Transverse colon (tissue), 4 donors: ENCODE measurements around the gene ATAT1. TPM values are rescaled to one million over a fixed set of nuclear protein-coding genes. Genes with fewer than 3 reads are reported as not detected.

Experiments used
- DNase-seq: peaks from one replicate; pipeline ENCODE4 v3.0.0-alpha.2; 2019
- H3K27ac ChIP-seq, 4 donors: fragments of 200-600 bp; sonication (generic); 2 replicates each; pipeline ENCODE4 v1.5.1; 2016 to 2018; ENCODE audit warnings: inconsistent platforms in 4 of 4
- H3K27me3 ChIP-seq: fragments of 200-600 bp; sonication (generic); 2 replicates; pipeline ENCODE4 v1.5.1; 2017; ENCODE audit warnings: inconsistent platforms
- H3K36me3 ChIP-seq, 4 donors: fragments of 200-600 bp; sonication (generic); 2 replicates each; pipeline ENCODE4 v1.5.1; 2017 to 2019; ENCODE audit warnings: inconsistent platforms in 4 of 4
- H3K4me1 ChIP-seq, 4 donors: fragments of 200-600 bp; sonication (generic); 2 replicates each; pipeline ENCODE4 v1.5.1; 2017 to 2020; ENCODE audit warnings: inconsistent platforms in 4 of 4
- H3K4me3 ChIP-seq, 4 donors: fragments of 200-600 bp; sonication (generic); 1 replicate in 1 of 4; 2 replicates in 3 of 4; pipeline versions ENCODE4 v1.5.1 to v1.6.1; 2017 to 2019; ENCODE audit warnings: inconsistent platforms in 4 of 4
- H3K9me3 ChIP-seq, 2 donors: fragments of 200-600 bp; sonication (generic); 2 replicates each; pipeline ENCODE4 v1.5.1; 2017 to 2019; ENCODE audit warnings: inconsistent platforms in 2 of 2
- EP300 ChIP-seq: sonication (generic); formaldehyde crosslinking; IDR thresholded peaks from one replicate; pipeline ENCODE4 v1.6.1; 2017; ENCODE audit warnings: antibody characterized with exemption, low read depth
- POLR2A ChIP-seq: fragments of 450-650 bp; IDR thresholded peaks from one replicate; pipeline ENCODE4 v1.6.1; 2016; ENCODE audit warnings: antibody characterized with exemption, mild to moderate bottlenecking, moderate library complexity
- POLR2AphosphoS5 ChIP-seq, 3 donors: sonication (generic); formaldehyde crosslinking; IDR thresholded peaks; one replicate each; pipeline ENCODE4 v1.6.1; 2016; ENCODE audit warnings: antibody characterized with exemption in 3 of 3
- WGBS, 2 donors: methylation state at CpG; one replicate each; pipeline ENCODE4 v1.1.5; 2018; ENCODE audit warnings: low coverage in 1 of 2; 5-methylcytosine and 5-hydroxymethylcytosine counted together
- in situ Hi-C, 4 donors: fragments of 200-750 bp; cut with MboI; loops; one replicate each; pipeline versions ENCODE4 v1.15.0 to v1.15.1; 2017; ENCODE audit warnings: low sequenced_read_pairs in 3 of 4, low pct_ligation_motif_present in 1 of 4, low pct_unique_long_range_greater_than_20kb in 1 of 4
- intact Hi-C: fragments of 100-400 bp; cut with DNase I; formaldehyde crosslinking; loops from one replicate; pipeline ENCODE4 v1.15.1; 2023; ENCODE audit warnings: low total_unique reads
- total RNA-seq, 4 donors: library from RNA; depleted of rRNA; stranded (reverse); fragments of >200 nt; gene quantifications; one replicate each; pipeline ENCODE4 v1.1.0, GENCODE V29; 2016
- TF ChIP-seq, protein P1 (sequence below), 5 experiments: fragments of 200-600 bp in 3 of 5; fragments of 450-650 bp in 2 of 5; sonication (generic) in 3 of 5; IDR thresholded peaks; 1 replicate in 2 of 5; 2 replicates in 3 of 5; pipeline ENCODE4 v1.5.1; 2016 to 2017; ENCODE audit warnings: antibody characterized with exemption in 5 of 5, inconsistent platforms in 3 of 5, mild to moderate bottlenecking in 2 of 5, moderate library complexity in 1 of 5

ATAT1 gene
- total RNA-seq, 4 donors from 2014 or later, result 10.6 to 174 (median 22.2) TPM

- intact Hi-C loops (loop anchor here (5.0 kb wide), 1 partner anchor 131 kb away; no protein-coding TSS in a partner anchor), in situ Hi-C loops (loop anchor here in 2 of 4 donors (5.0 kb wide), 2 partner anchors 36 to 41 kb away; partner anchors contain the start of genes MDC1 (in 1 of the 2) and TUBB (in 1 of the 2))
- Histone ChIP-seq H3K36me3 (peaks cover 0 to 4% (median 1%) of the 10 kb centered on the region in 4 donors), H3K27ac (peak overlapping the region; percentile 93 to 99 (median 96)), H3K4me1 (peaks cover 0 to 77% (median 33%) of the 10 kb centered on the region in 4 donors), H3K9me3 (no peaks in the 10 kb centered on the region), H3K4me3 (peak overlapping the region in 3 of 4 donors; percentile 63 to 72 (median 64)), H3K27me3 (no peaks in the 10 kb centered on the region)
- TF ChIP-seq, protein P1, sequence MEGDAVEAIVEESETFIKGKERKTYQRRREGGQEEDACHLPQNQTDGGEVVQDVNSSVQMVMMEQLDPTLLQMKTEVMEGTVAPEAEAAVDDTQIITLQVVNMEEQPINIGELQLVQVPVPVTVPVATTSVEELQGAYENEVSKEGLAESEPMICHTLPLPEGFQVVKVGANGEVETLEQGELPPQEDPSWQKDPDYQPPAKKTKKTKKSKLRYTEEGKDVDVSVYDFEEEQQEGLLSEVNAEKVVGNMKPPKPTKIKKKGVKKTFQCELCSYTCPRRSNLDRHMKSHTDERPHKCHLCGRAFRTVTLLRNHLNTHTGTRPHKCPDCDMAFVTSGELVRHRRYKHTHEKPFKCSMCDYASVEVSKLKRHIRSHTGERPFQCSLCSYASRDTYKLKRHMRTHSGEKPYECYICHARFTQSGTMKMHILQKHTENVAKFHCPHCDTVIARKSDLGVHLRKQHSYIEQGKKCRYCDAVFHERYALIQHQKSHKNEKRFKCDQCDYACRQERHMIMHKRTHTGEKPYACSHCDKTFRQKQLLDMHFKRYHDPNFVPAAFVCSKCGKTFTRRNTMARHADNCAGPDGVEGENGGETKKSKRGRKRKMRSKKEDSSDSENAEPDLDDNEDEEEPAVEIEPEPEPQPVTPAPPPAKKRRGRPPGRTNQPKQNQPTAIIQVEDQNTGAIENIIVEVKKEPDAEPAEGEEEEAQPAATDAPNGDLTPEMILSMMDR (IDR thresholded peaks at IDR 0.05), result no peak
- no peak for TF ChIP-seq POLR2AphosphoS5 (IDR thresholded peaks at IDR 0.05)
- no peak for TF ChIP-seq EP300
- no peak for TF ChIP-seq POLR2A
- DNase-seq, result no peak
- 38 to 41% methylated on average over 4 of the region's 4 CpGs for WGBS, 2 donors
These were observed 55.1 kb downstream of the ATAT1 start for GRCh38 chr6:30681766-30682142.

DNA sequence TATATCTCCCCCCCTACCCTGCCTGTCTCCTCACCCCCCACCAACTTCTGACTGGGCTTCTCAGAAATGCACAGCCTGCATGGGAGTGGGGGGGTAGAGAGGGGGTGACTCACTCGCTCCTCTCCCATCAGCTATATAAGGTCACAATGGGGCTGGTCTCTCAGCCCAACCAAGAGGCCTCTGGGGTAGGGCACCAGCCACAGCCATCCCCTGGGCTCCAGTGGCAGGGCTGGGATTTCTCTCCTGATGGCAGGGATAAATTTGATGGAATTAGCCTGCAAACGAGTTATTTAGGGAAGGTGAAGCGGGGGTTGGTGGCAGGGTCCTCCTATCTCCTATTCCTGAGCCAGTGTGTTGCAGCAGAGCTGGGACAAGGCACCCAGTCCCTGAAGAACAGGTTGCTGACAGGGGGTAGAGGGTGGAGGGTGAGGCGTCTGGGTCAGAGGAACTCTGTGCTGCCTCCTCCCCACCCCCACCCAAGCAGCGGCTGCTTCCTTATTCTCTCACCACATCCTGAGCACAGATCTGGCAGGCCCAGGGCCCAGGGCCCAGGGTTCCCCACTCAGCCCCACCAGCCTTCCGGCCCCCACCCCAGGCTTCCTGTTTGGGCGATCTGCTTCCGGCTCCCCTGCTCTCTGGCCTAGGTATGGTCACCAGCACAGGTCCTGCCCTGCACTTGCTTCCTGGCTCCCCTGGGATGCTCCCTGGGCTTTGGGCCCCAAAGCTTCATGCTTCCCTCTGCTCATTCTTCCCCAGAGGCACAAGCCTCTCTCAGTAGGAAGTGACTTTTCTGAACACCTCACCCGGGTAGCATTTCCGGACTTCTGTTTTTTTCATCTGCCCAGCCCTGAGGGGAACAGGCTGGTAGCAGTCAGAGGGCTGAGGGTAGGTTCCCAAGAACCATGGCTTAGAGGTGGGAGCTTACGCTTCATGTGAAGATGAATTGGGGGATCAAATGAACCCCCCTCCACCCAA lies 55.8 kb downstream of the ATAT1 start:
- WGBS, 2 donors, result 29% methylated on average over 4 to 11 of the region's 11 CpGs
- TF ChIP-seq POLR2AphosphoS5 (IDR thresholded peaks at IDR 0.05) (peak; percentile 72 to 88 (median 82)), POLR2A (peak; percentile 51), EP300 (peak; percentile 22)
- TF ChIP-seq, protein P1 (IDR thresholded peaks at IDR 0.05), result no peak
- in situ Hi-C loops, result loop anchor here in 2 of 4 donors (5.0 kb wide), 2 partner anchors 35 to 40 kb away; partner anchors contain the start of genes MDC1 (in 1 of the 2) and TUBB (in 1 of the 2)
- H3K27me3 ChIP-seq, result no peaks in the 10 kb centered on the region
- DNase-seq, result peak; percentile 89
- H3K36me3 ChIP-seq, result no peaks in the 10 kb centered on the region
- H3K27ac ChIP-seq, result peak overlapping the region; percentile 93 to 99 (median 96)
- H3K4me1 ChIP-seq, result peaks cover 0 to 77% (median 35%) of the 10 kb centered on the region in 4 donors
- intact Hi-C loops, result loop anchor here (5.0 kb wide), 1 partner anchor 130 kb away; no protein-coding TSS in a partner anchor
- no peaks in the 10 kb centered on the region for H3K9me3 ChIP-seq
- H3K4me3 ChIP-seq, result peak overlapping the region; percentile 7 to 72 (median 64)

- 44% methylated on average over 7 of the region's 7 CpGs; no CpG with 5 or more reads in 1 of the 2 donors for WGBS, 2 donors
- in situ Hi-C loops (loop anchor here in 2 of 4 donors (5.0 kb wide), 2 partner anchors 34 to 39 kb away; partner anchors contain the start of genes MDC1 (in 1 of the 2) and TUBB (in 1 of the 2)), intact Hi-C loops (loop anchor here (5.0 kb wide), 1 partner anchor 129 kb away; no protein-coding TSS in a partner anchor)
- H3K36me3 ChIP-seq, result no peaks in the 10 kb centered on the region
- no peaks in the 10 kb centered on the region for H3K9me3 ChIP-seq
- H3K4me3 ChIP-seq, result peak overlapping the region; percentile 63 to 81 (median 68)
- H3K27ac ChIP-seq, result peak overlapping the region; percentile 93 to 99 (median 96)
- TF ChIP-seq POLR2A, result no peak
- no peak for TF ChIP-seq EP300
- TF ChIP-seq, protein P1 (IDR thresholded peaks at IDR 0.05), result no peak
- no peak for DNase-seq
- H3K27me3 ChIP-seq, result no peaks in the 10 kb centered on the region
- peaks cover 0 to 86% (median 44%) of the 10 kb centered on the region in 4 donors for H3K4me1 ChIP-seq
These were observed 56.7 kb downstream of the ATAT1 start for GRCh38 chr6:30683183-30683979.
